Measurements from ENCODE around the gene ZNF574.
A peak's percentile ranks its signal among the peaks of the same experiment; 100 is the strongest.

ZNF574 gene

DNA sequence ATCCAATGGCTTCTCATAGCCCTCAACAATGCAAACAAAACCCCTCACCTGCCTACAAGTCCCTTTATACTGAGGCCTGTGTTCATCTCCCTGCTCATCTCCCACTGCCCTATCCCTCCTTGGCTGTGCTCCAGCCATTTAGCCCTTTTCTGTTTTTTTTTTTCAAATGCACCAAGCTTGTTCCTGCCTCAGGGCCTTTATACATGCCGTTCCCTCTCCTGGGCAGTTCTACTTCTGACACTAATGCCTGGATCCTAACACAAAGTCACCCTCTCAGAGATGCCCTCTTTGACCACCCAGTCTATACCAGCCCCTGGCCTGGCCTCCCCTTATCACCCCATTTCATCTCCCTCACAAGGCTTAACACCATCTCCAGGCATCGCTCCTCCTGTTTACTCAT lies 26.9 kb downstream of the ZNF574 start:
- DNase-seq (ENCODE audit: low spot score): no peak

- no peak for DNase-seq (ENCODE audit: low spot score)
Observed at GRCh38 chr19:42105368-42105767, 29.4 kb downstream of the ZNF574 start.

DNA sequence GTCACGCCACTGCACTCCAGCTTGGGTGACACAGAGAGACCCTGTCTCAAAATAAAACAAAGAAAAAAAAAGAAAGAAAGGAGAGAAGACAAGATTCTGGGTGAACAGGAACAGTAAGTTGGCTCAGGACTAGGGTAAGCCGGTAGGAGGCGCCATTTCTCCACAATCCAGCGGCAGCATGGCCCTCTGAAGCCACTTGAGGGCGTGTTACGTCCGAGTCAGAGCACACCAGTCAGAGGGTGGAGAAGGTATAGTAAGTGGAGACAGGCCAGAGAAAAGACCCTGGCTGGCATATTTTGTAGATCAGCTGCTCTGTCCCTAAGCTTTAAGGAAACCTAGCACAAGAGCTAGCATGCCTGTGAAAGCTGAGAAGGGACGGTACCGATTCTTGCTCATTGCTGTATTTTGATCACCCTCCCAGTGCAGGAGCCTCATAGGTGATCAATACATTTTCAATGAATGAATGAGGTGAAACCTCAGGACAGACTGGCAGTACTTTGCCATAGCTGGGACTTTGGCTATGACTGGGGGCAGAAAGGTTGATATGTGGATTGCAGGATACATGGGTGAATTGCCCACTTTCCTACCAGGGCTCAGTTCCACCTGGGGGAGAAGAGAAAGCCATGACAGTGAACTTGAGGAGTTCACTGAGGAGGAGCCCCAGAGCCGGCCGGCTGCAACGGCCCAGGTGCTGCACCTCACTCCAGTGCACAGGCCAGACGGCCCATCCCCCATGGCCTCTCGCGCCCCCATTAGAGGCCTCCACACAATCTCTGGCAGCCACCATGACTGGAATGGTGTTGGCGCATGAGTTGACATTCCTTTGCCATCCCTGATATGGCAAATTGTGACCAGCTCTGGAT lies 32.8 kb downstream of the ZNF574 start:
- peak; percentile 85 for DNase-seq (ENCODE audit: low spot score)

DNA sequence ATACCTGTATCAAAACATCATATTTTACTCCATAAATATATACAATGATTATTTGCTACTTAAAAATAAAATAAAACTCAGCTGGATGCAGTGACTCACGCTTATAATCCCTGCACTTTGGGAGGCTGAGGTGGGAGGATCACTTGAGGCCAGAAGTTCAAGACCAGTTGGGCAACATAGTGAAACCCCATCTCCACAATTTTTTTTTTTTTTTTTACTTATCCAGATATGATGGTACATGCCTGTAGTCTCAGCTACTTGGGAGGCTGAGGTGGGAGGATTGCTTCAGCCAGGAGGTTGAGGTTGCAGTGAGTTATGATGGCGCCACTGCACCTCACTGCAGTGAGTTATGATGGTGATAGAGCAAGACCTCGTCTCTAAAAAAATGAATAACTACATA lies 33.9 kb downstream of the ZNF574 start:
- DNase-seq (ENCODE audit: low spot score): no peak

- no peak for DNase-seq (ENCODE audit: low spot score)
Observed at GRCh38 chr19:42110658-42111057, 34.7 kb downstream of the ZNF574 start.

DNA sequence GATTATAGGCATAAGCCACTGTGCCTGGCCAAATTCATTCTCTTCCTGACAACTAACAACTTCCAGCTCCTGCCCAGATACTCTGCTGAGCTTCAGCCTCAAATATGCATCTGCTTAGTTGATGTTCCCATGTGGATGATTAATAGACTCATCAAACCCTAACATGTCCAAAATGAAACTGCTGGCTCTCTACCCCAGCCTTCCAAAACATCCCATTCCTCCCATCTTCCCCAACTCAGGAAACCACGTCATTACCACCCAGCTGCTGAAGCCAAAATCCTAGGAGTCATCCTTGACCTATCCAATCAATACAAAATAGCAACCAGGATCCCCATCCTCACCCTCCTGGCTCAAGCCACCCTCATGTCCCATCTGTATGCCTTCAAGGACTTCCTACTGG lies 35.4 kb downstream of the ZNF574 start:
- peak; percentile 65 for DNase-seq (ENCODE audit: low spot score)

- no peak for DNase-seq (ENCODE audit: low spot score)
Observed at GRCh38 chr19:42111811-42112210, 35.8 kb downstream of the ZNF574 start.

DNA sequence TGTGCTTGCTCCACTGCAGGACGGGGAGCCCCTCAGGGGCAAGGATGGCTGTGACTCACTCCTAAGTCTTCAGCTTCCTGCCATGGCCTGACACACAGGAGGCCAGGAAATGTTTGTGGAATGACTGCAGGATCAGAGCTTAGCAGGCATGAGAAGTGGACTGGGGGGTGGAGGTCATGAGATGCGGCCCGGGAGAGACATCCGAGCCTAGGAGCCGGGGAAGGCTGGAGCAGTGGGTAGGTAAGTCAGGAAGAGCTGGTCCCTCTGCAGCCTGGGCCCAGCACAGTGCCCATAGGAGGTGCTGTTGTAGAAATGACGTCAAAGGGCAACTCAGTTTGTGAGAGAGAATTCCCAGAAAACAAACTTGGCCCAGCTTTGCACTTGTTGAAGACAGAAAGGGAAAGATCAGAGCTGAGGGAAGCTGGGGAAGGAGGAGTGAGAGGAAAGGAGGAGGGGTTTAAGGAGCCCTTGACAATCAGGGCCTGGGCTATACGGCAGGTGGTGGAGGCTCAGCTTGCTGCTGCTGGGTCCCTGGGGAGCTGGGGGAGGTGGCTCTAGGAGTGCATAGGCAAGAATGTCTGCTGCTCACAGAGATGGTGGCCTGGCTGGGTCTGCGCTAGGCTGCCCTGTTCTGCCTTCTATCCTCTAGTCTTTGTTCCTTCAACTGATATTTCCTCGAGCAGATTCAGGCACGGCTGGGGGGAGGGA lies 37.8 kb downstream of the ZNF574 start:
- DNase-seq (ENCODE audit: low spot score): peak; percentile 96

GRCh38 chr19:42114412-42114811 lies 38.4 kb downstream of the ZNF574 start:
- DNase-seq (ENCODE audit: low spot score): no peak

- no peak for DNase-seq (ENCODE audit: low spot score)
Observed at GRCh38 chr19:42115219-42115618, 39.3 kb downstream of the ZNF574 start.

- DNase-seq (ENCODE audit: low spot score): no peak
Observed at GRCh38 chr19:42115705-42116104, 39.7 kb downstream of the ZNF574 start.

DNA sequence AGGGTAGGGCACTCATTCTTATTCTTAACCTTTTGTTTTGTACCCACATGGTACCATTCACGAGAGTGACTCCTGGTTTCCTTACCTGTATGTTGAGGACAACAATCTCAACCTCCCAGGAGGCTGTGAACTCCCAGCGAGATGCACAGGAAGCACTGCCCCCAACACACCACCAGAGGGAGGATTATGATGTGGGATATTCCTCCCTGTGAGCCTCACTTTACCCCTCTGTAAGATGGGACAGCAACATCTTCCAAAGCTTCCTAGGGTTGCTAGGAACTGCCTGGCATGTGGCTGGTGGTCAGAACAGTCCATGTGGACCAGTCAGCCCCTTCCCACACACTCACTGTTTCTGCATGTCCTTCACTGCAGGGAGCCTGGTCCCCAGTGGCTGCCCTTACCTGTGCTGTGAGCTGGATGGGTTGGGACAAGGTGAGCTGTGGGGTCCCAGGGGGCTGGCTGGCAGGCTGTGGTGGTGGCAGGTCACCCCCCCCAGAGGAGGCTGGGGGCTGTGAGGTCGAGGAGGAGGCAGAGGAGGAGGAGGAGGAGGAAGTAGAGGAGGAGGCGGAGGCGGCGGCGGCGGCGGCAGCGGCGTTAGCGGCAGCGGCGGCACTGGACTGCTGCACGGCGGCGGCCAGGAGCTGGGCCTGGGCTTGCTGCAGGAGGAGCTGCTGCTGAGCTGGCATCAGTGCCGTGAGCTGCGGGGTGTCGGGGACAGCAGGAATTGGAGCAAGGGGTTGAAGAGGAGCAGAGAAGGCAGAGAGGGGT lies 40.5 kb downstream of the ZNF574 start:
- DNase-seq (ENCODE audit: low spot score): no peak

DNA sequence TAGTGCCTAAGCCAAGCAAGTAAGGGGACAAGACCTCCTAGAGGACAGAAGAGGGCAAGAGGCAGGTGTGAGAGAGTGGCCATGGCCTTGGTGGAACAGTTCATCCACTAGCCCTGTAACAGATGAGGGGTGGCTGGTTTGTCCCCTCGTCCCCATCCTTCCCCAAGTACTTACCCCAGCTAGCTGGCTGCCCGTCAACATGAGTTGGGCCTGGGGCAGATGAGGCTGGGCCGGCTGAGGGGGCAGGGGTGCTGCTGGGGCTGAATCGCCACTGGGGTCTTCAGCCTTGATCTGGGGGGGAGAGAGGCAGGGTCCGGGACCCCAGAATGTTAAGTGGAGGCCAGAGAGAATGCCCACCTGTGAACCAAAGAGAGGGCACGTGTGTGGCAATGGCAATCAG lies 41.1 kb downstream of the ZNF574 start:
- no peak for DNase-seq (ENCODE audit: low spot score)

GRCh38 chr19:42120276-42120980 lies 44.5 kb downstream of the ZNF574 start:
- DNase-seq (ENCODE audit: low spot score): no peak

- DNase-seq (ENCODE audit: low spot score): no peak
Observed at GRCh38 chr19:42121036-42121621, 45.2 kb downstream of the ZNF574 start.

DNA sequence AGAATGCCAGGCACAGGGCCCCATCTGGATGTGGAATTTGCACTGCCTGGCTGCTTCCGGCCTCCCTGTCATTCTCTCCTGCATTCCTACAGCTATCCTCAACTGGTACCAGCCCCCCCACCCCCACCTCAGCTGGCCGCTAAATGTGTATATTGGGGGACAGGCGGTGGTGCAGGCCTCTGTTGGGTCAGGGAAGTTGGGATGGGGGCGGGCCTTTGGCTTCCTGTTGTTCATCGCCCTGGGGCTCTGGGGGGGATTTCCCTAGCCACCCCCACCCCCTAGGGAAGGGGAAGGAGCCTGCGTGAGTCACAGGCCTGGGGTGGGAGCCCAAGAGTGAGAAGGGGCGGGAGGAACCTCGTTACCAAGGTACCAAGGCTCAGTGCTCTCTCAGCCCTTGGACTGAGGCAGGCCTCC lies 45.7 kb downstream of the ZNF574 start:
- DNase-seq (ENCODE audit: low spot score): peak; percentile 93

GRCh38 chr19:42122691-42123607 lies 47.0 kb downstream of the ZNF574 start:
- DNase-seq (ENCODE audit: low spot score): no peak

- no peak for DNase-seq (ENCODE audit: low spot score)
Observed at GRCh38 chr19:42123765-42124164, 47.8 kb downstream of the ZNF574 start.

DNA sequence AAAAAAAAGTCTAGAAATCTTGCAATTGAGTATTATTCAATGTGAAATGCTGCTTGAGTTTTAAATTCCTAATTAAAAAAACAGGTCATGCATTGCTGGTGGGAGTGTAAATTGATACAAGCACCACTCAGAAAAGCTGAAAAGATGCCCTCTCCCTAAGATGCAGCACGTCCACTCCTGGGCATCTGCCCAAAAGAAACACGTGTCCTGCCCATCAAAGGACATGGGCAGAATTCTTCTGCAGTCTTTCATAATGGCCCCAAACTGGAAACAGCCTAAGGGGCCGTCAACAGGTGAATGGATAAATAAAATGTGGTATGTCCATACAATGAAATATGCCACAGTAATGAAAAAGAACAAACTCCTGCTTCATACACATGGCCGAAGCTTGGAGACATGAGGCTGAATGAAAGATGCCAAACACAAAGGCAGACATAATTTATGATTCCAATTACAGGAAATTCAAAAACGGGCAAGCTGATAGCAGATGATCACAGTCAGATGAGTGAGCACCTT lies 48.5 kb downstream of the ZNF574 start:
- DNase-seq (ENCODE audit: low spot score): no peak

DNA sequence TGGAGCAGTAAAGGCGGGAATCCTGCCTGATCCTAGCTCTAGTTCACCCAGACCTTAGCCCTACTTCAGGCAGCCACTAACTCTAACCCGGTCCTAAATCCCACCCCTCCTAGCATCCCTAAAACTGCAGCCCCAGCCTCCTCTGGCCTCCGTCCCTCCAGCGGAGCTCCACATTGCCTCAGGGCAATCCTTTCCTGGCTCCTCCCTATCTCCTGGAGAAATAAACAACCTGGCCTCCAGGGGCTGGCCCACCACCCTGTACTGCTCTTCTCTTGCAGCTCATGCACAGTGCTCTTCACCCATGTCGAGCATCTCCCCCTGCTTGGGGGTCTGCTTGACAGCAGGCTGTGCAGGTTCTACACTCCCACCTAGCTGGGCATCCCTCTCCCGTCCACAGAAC lies 49.6 kb downstream of the ZNF574 start:
- DNase-seq (ENCODE audit: low spot score): no peak
